ENCODE data around the gene DAPK2. TPM values are rescaled to one million over a fixed set of nuclear protein-coding genes. Genes with fewer than 3 reads are reported as not detected.

DAPK2 gene
- total RNA-seq, 1 donor from 2014 or later: 2.0 TPM

- no peaks in the 10 kb centered on the region for H3K9me3 Mint-ChIP-seq (ENCODE audit: low read depth)
- H3K27ac Mint-ChIP-seq: no peak overlapping the region
- no peak overlapping the region for H3K4me3 Mint-ChIP-seq (ENCODE audit: low read depth)
- DNase-seq (ENCODE audit: low spot score, unreplicated experiment): no peak
- H3K4me1 Mint-ChIP-seq (ENCODE audit: low read depth): no peaks in the 10 kb centered on the region
- TF ChIP-seq CTCF (IDR thresholded peaks at IDR 0.05; ENCODE audit: unreplicated experiment): no peak
- peaks cover 3% of the 10 kb centered on the region for H3K27me3 Mint-ChIP-seq
- no peaks in the 10 kb centered on the region for H3K36me3 Mint-ChIP-seq (ENCODE audit: insufficient read depth)
These were observed 157.5 kb downstream of the DAPK2 start for GRCh38 chr15:63888823-63889222.

DNA sequence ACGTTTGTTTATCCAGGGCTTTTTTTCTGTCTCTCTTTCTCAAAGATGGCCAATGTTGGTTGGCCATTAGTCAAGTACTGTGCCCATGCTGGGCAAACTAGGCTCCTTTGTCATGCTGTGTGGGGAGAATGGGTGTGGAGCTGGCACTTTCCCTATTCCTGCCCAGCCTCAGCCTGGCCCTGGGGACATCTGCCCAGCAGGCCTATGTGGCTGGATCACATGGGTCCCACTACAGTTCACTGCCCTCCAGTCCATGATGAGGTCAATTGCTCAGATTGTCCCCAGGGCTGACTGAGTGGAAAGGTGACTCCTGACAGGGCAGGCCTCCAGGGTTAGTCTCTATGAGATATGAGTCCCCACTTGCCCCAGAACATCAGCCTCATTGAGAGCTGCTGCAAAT is 158.1 kb downstream of the DAPK2 start:
- no peaks in the 10 kb centered on the region for H3K9me3 Mint-ChIP-seq (ENCODE audit: low read depth)
- no peak for TF ChIP-seq CTCF (IDR thresholded peaks at IDR 0.05; ENCODE audit: unreplicated experiment)
- DNase-seq (ENCODE audit: low spot score, unreplicated experiment): no peak
- H3K4me3 Mint-ChIP-seq (ENCODE audit: low read depth): no peak overlapping the region
- H3K36me3 Mint-ChIP-seq (ENCODE audit: insufficient read depth): no peaks in the 10 kb centered on the region
- H3K4me1 Mint-ChIP-seq (ENCODE audit: low read depth): no peaks in the 10 kb centered on the region
- H3K27ac Mint-ChIP-seq: no peak overlapping the region
- peaks cover 3% of the 10 kb centered on the region for H3K27me3 Mint-ChIP-seq

DNA sequence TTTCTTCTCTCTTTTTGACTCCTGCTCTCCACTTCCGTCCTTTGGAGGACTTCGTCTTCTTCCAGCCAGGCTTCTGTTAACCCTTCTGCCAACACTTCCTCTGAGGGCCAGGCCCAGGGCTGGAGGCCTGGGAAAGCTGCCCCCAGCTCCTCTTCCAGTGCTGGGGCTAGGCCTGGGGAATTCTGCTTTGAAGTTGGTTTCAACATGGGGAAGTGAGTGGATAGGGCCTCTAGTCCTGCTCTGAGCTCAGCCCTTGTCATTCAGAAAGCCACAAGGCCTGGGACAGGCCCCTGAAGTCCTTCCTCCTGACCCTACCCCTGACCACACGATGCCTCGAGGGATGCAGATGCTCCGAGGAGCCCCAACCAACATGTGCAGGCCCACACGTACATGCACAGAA is 158.7 kb downstream of the DAPK2 start:
- no peak overlapping the region for H3K4me3 Mint-ChIP-seq (ENCODE audit: low read depth)
- no peaks in the 10 kb centered on the region for H3K9me3 Mint-ChIP-seq (ENCODE audit: low read depth)
- TF ChIP-seq CTCF (IDR thresholded peaks at IDR 0.05; ENCODE audit: unreplicated experiment): no peak
- H3K4me1 Mint-ChIP-seq (ENCODE audit: low read depth): no peaks in the 10 kb centered on the region
- H3K27ac Mint-ChIP-seq: no peak overlapping the region
- peaks cover 3% of the 10 kb centered on the region for H3K27me3 Mint-ChIP-seq
- no peaks in the 10 kb centered on the region for H3K36me3 Mint-ChIP-seq (ENCODE audit: insufficient read depth)
- DNase-seq (ENCODE audit: low spot score, unreplicated experiment): no peak

DNA sequence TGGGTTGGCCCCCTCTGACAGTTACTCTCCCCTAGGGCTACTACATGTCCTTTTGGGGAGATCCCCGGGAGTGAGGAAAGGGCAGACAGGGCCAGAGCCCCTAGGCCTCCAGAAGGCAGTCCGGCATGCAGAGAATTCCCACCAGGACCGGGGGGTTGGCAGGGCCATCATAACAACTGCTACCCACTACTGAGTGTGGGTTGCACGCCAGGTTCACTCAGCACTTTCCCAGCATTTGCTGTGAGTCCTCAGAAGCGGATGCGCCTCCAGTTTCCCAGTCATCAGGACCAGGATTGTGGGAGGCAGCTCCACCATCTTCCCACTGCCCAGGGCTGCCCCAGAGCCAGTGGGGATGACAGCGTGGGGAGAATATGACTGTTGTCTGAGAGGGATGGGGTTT is 161.3 kb downstream of the DAPK2 start:
- Mint-ChIP-seq H3K9me3 (ENCODE audit: low read depth) (no peaks in the 10 kb centered on the region), H3K27ac (no peak overlapping the region), H3K27me3 (peaks cover 5% of the 10 kb centered on the region), H3K36me3 (ENCODE audit: insufficient read depth) (no peaks in the 10 kb centered on the region), H3K4me1 (ENCODE audit: low read depth) (no peaks in the 10 kb centered on the region), H3K4me3 (ENCODE audit: low read depth) (no peak overlapping the region)
- no peak for DNase-seq (ENCODE audit: low spot score, unreplicated experiment)
- no peak for TF ChIP-seq CTCF (IDR thresholded peaks at IDR 0.05; ENCODE audit: unreplicated experiment)

- no peaks in the 10 kb centered on the region for H3K36me3 Mint-ChIP-seq (ENCODE audit: insufficient read depth)
- no peak overlapping the region for H3K27ac Mint-ChIP-seq
- no peaks in the 10 kb centered on the region for H3K4me1 Mint-ChIP-seq (ENCODE audit: low read depth)
- H3K4me3 Mint-ChIP-seq (ENCODE audit: low read depth): no peak overlapping the region
- no peak for DNase-seq (ENCODE audit: low spot score, unreplicated experiment)
- no peak for TF ChIP-seq CTCF (IDR thresholded peaks at IDR 0.05; ENCODE audit: unreplicated experiment)
- peaks cover 8% of the 10 kb centered on the region for H3K27me3 Mint-ChIP-seq
- H3K9me3 Mint-ChIP-seq (ENCODE audit: low read depth): no peaks in the 10 kb centered on the region
These were observed 164.9 kb downstream of the DAPK2 start for GRCh38 chr15:63881431-63881830.

Data from progenitor cell of endocrine pancreas (in vitro differentiated cells).